H54 (cell line): Measurements from ENCODE around the gene BCL6B.

Source experiments
- DNase-seq: peaks from one replicate; pipeline ENCODE4 v3.0.0; 2011; ENCODE audit warnings: low spot score, mixed read lengths; ENCODE audit not compliant: insufficient read length
- FAIRE-seq: peaks from 3 replicates; lab custom pipeline; 2011; peaks lifted over from hg19 to GRCh38; lab: Jason Lieb, UNC
- POLR2A ChIP-seq: IDR thresholded peaks from 2 replicates; pipeline ENCODE4 v1.6.1; 2011; ENCODE audit warnings: low read depth, mild to moderate bottlenecking, low read length

The BCL6B gene

GRCh38 chr17:7016886-7017826, 5.7 kb upstream of the BCL6B start:
- no peak for DNase-seq
- TF ChIP-seq POLR2A = no peak
- no peak for FAIRE-seq

- no peak for DNase-seq
- no peak for FAIRE-seq
- no peak for TF ChIP-seq POLR2A
Measured at GRCh38 chr17:7017827-7018200, 5.0 kb upstream of the BCL6B start.

GRCh38 chr17:7018331-7018964, 4.4 kb upstream of the BCL6B start:
- DNase-seq (no peak), FAIRE-seq (no peak)
- no peak for TF ChIP-seq POLR2A

GRCh38 chr17:7019367-7019766, 3.5 kb upstream of the BCL6B start:
- no peak for DNase-seq
- TF ChIP-seq POLR2A = no peak
- FAIRE-seq = no peak

GRCh38 chr17:7019839-7020519, 2.9 kb upstream of the BCL6B start:
- no peak for FAIRE-seq
- DNase-seq = peak; percentile 54
- no peak for TF ChIP-seq POLR2A

- FAIRE-seq = no peak
- TF ChIP-seq POLR2A = no peak
- DNase-seq = no peak
Measured at GRCh38 chr17:7020894-7021664, 1.8 kb upstream of the BCL6B start.

GRCh38 chr17:7021993-7022778, 664 bp upstream of the BCL6B start:
- TF ChIP-seq POLR2A = no peak
- FAIRE-seq (no peak), DNase-seq (peak; percentile 71)

- DNase-seq = no peak
- no peak for TF ChIP-seq POLR2A
- no peak for FAIRE-seq
Measured at GRCh38 chr17:7023576-7024401, 939 bp downstream of the BCL6B start.

- TF ChIP-seq POLR2A = no peak
- FAIRE-seq = no peak
- no peak for DNase-seq
Measured at GRCh38 chr17:7024402-7024785, 1.5 kb downstream of the BCL6B start.

- DNase-seq = no peak
- no peak for TF ChIP-seq POLR2A
- no peak for FAIRE-seq
Measured at GRCh38 chr17:7025245-7025644, 2.4 kb downstream of the BCL6B start.

- FAIRE-seq (no peak), DNase-seq (no peak)
- no peak for TF ChIP-seq POLR2A
Measured at GRCh38 chr17:7026471-7027115, 3.7 kb downstream of the BCL6B start.
